GM23248 (cell line): ENCODE results near the gene PHACTR3.

ENCODE experiments used
- EZH2 ChIP-seq: fragments of 200-600 bp; sonication (generic); IDR thresholded peaks from 2 replicates; pipeline ENCODE4 v1.6.1; 2018; ENCODE audit warnings: antibody characterized with exemption, mild to moderate bottlenecking; ENCODE audit not compliant: insufficient read depth, poor library complexity, severe bottlenecking
- EZH2phosphoT487 ChIP-seq: fragments of 200-600 bp; sonication (generic); IDR thresholded peaks from 2 replicates; pipeline ENCODE4 v1.6.1; 2018; ENCODE audit warnings: antibody characterized with exemption, moderate library complexity, mild to moderate bottlenecking, low read depth; ENCODE audit not compliant: insufficient read depth

- TF ChIP-seq EZH2phosphoT487 (no peak), EZH2 (no peak)
Observed at GRCh38 chr20:59753836-59754235, 149.5 kb downstream of the PHACTR3 start.
